Hepatocyte (in vitro differentiated cells): Measurements from ENCODE around the gene CFAP77. TPM values are rescaled to one million over a fixed set of nuclear protein-coding genes. Genes with fewer than 3 reads are reported as not detected.

Experiments
- DNase-seq: peaks from one replicate; pipeline ENCODE4 v3.0.0-alpha.2; 2016; ENCODE audit warnings: low spot score
- H2AFZ ChIP-seq: fragments of 200-600 bp; sonication (generic); 2 replicates; pipeline ENCODE4 v1.6.0; 2016; ENCODE audit warnings: antibody characterized with exemption, mild to moderate bottlenecking
- H3K27ac ChIP-seq: fragments of 200-600 bp; sonication (generic); 2 replicates; pipeline ENCODE4 v1.5.1; 2016; ENCODE audit warnings: mild to moderate bottlenecking
- H3K27me3 ChIP-seq: fragments of 200-600 bp; sonication (generic); 2 replicates; pipeline ENCODE4 v1.6.1; 2016
- H3K36me3 ChIP-seq: fragments of 200-600 bp; sonication (generic); replicated peaks from 2 replicates; pipeline ENCODE4 v1.5.1; 2016; ENCODE audit warnings: low read depth; ENCODE audit not compliant: insufficient read depth
- H3K4me1 ChIP-seq: fragments of 200-600 bp; sonication (generic); 2 replicates; pipeline ENCODE4 v1.5.1; 2016; ENCODE audit warnings: mild to moderate bottlenecking, moderate library complexity; ENCODE audit not compliant: insufficient read depth
- H3K4me2 ChIP-seq: fragments of 200-600 bp; sonication (generic); 2 replicates; pipeline ENCODE4 v1.6.0; 2016
- H3K4me3 ChIP-seq: fragments of 200-600 bp; sonication (generic); 2 replicates; pipeline ENCODE4 v1.5.1; 2016; ENCODE audit warnings: mild to moderate bottlenecking
- H3K79me2 ChIP-seq: fragments of 200-600 bp; sonication (generic); 2 replicates; pipeline ENCODE4 v1.6.0; 2017; ENCODE audit warnings: mild to moderate bottlenecking
- H3K9me2 ChIP-seq: fragments of 200-600 bp; sonication (generic); replicated peaks from 2 replicates; pipeline ENCODE4 v1.6.0; 2017; ENCODE audit warnings: mild to moderate bottlenecking; ENCODE audit not compliant: insufficient read depth
- H3K9me3 ChIP-seq: fragments of 200-600 bp; sonication (generic); 2 replicates; pipeline ENCODE4 v1.5.1; 2016; ENCODE audit warnings: low read depth, mild to moderate bottlenecking
- H4K20me1 ChIP-seq: fragments of 200-600 bp; sonication (generic); 2 replicates; pipeline ENCODE4 v1.6.0; 2016; ENCODE audit warnings: mild to moderate bottlenecking; ENCODE audit not compliant: insufficient read depth, poor library complexity, severe bottlenecking
- CTCF ChIP-seq: fragments of 200-600 bp; sonication (generic); IDR thresholded peaks from 2 replicates; pipeline ENCODE4 v1.5.1; 2016; ENCODE audit warnings: antibody characterized with exemption, mild to moderate bottlenecking; ENCODE audit not compliant: poor library complexity
- EZH2 ChIP-seq: fragments of 200-600 bp; sonication (generic); IDR thresholded peaks from 2 replicates; pipeline ENCODE4 v1.6.1; 2016; ENCODE audit warnings: antibody characterized with exemption, mild to moderate bottlenecking, borderline replicate concordance
- EZH2phosphoT487 ChIP-seq: fragments of 200-600 bp; sonication (generic); IDR thresholded peaks from one replicate; pipeline ENCODE4 v1.6.1; 2018; ENCODE audit warnings: antibody characterized with exemption, mild to moderate bottlenecking, low read depth, moderate library complexity; ENCODE audit not compliant: unreplicated experiment, severe bottlenecking
- WGBS: methylation state at CpG from one replicate; pipeline ENCODE4 v1.1.6; 2016; ENCODE audit warnings: low lambda C conversion rate; ENCODE audit errors: missing lambda C conversion rate; 5-methylcytosine and 5-hydroxymethylcytosine counted together
- polyA plus RNA-seq: library from polyadenylated mRNA; unstranded; fragments of >200 nt; fragmentation: Nextera tagmentation; extraction: Ambion mirVana; gene quantifications from 2 replicates; pipeline ENCODE4 v1.2.1, GENCODE V29; 2016
- total RNA-seq: library from RNA; depleted of rRNA; stranded (reverse); fragments of >200 nt; gene quantifications from 2 replicates; pipeline ENCODE4 v1.2.3, GENCODE V29; 2014

CFAP77 gene
- total and polyA plus RNA-seq, 2 experiments from 2014 or later = 0.70 to 1.2 TPM

GRCh38 chr9:132507670-132508469 is 97.9 kb downstream of the CFAP77 start:
- no peak overlapping the region for H3K4me3 ChIP-seq
- H3K9me2 ChIP-seq = no peaks in the 10 kb centered on the region
- H3K79me2 ChIP-seq = no peaks in the 10 kb centered on the region
- H3K4me2 ChIP-seq = no peak overlapping the region
- 52% methylated on average over 23 of the region's 24 CpGs for WGBS
- peak; percentile 85 for TF ChIP-seq CTCF
- no peak for TF ChIP-seq EZH2phosphoT487
- TF ChIP-seq EZH2 = no peak
- H3K36me3 ChIP-seq = no peaks in the 10 kb centered on the region
- no peaks in the 10 kb centered on the region for H3K4me1 ChIP-seq
- no peaks in the 10 kb centered on the region for H3K9me3 ChIP-seq
- H4K20me1 ChIP-seq = no peaks in the 10 kb centered on the region
- peak; percentile 84 for DNase-seq
- H3K27ac ChIP-seq = no peak overlapping the region
- peaks cover 36% of the 10 kb centered on the region for H3K27me3 ChIP-seq
- no peak overlapping the region for H2AFZ ChIP-seq

GRCh38 chr9:132509928-132510874 is 100.2 kb downstream of the CFAP77 start:
- Histone ChIP-seq H3K4me3 (no peak overlapping the region), H3K36me3 (no peaks in the 10 kb centered on the region), H3K27ac (no peak overlapping the region), H3K27me3 (peaks cover 17% of the 10 kb centered on the region), H3K4me2 (no peak overlapping the region), H3K9me3 (no peaks in the 10 kb centered on the region), H2AFZ (no peak overlapping the region), H3K79me2 (no peaks in the 10 kb centered on the region), H3K4me1 (no peaks in the 10 kb centered on the region), H3K9me2 (no peaks in the 10 kb centered on the region), H4K20me1 (no peaks in the 10 kb centered on the region)
- DNase-seq = no peak
- 83% methylated on average over 40 of the region's 40 CpGs for WGBS
- TF ChIP-seq EZH2phosphoT487 (no peak), CTCF (no peak), EZH2 (no peak)

GRCh38 chr9:132511191-132511999 is 101.4 kb downstream of the CFAP77 start:
- Histone ChIP-seq H3K27ac (no peak overlapping the region), H3K9me3 (no peaks in the 10 kb centered on the region), H3K27me3 (peaks cover 6% of the 10 kb centered on the region), H3K36me3 (no peaks in the 10 kb centered on the region), H4K20me1 (no peaks in the 10 kb centered on the region), H2AFZ (no peak overlapping the region), H3K4me3 (no peak overlapping the region), H3K79me2 (no peaks in the 10 kb centered on the region), H3K4me2 (no peak overlapping the region), H3K4me1 (no peaks in the 10 kb centered on the region), H3K9me2 (no peaks in the 10 kb centered on the region)
- no peak for DNase-seq
- 95% methylated on average over 25 of the region's 25 CpGs for WGBS
- no peak for TF ChIP-seq EZH2
- TF ChIP-seq EZH2phosphoT487 = no peak
- TF ChIP-seq CTCF = no peak
